HG03060 (cell line): ENCODE data around the gene CLTCL1.

ENCODE experiments used
- ATAC-seq: cut with Tn5 transposase; IDR thresholded peaks from one replicate; pipeline ENCODE4 v1.9.1; 2021; ENCODE audit warnings: low read depth, moderate number of reproducible peaks; ENCODE audit not compliant: unreplicated experiment

CLTCL1 gene

GRCh38 chr22:19199479-19199878 lies 92.0 kb downstream of the CLTCL1 start:
- no peak for ATAC-seq

DNA sequence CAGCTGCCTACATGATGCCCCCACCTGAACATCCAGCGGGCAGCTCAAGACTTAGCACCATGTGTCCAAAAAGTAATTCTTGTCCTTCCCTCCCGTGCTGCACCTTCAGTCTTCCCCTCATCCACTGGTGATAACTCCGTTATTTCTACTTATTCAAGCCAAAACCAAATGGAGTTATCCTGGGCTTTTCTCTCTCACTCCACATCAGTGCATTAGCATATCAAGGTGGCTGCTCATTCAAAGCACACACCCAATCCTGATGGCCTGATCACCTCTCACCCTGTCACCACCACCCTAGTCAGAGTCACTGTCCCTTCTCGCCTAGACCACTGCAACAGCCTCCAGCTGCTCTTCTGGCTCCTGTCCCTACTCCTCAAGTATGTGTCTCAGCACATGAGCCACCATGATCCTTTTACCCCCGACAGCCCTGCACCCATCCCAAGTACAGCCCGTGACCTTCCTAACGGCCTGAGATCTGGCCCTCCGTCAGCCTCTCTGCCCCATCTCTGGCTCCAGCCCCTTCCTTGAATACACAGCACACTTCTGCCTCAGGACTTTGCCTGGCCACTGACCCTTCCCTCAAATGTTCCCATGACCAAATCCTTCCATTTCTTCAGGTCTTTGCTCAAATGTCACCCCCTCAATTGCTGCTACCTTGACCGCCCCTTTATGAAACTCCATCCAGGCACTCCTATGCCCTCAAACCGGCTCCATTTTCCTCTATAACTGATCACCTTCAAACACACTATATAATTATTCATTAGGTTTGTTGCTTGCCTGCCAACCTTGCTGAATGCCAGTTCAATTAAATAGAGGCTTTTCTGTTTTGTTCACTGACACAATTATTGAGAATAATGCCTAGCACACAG lies 93.3 kb downstream of the CLTCL1 start:
- ATAC-seq: no peak

DNA sequence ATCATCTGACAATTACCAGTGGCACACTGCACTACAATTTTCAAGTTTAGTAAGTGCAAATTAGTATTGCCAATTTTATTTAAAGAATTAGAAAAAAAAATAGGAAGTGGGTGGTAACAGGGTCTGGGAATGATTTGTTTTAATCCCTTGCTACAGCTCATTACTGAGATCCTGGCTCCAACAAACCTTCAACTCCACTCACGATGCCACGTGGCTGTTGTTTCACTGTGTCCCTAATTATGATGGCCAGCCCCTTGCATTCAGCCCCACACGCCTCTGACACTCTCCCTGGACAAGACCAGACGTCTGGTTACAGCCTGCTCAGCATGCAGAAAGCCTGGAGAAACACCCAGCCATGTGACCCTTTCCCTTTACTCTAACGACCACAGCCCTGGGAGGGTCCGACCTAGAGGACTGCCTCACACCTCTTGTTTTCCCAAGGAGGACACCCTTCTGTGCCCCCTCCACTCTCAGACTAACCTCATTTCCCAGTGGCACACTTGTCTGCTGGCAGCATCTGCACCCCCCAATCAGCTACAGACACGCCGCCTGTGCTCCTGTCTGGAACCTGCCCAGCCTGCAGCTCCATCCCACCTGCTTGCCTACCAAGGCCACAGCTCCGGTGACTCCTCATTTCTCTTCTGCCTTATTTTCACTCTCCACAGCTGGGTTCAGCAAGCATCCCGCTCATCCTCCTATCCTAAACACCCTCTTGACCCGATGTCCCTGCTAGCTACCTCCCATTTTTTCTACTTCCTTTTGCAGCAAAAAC lies 94.5 kb downstream of the CLTCL1 start:
- no peak for ATAC-seq

DNA sequence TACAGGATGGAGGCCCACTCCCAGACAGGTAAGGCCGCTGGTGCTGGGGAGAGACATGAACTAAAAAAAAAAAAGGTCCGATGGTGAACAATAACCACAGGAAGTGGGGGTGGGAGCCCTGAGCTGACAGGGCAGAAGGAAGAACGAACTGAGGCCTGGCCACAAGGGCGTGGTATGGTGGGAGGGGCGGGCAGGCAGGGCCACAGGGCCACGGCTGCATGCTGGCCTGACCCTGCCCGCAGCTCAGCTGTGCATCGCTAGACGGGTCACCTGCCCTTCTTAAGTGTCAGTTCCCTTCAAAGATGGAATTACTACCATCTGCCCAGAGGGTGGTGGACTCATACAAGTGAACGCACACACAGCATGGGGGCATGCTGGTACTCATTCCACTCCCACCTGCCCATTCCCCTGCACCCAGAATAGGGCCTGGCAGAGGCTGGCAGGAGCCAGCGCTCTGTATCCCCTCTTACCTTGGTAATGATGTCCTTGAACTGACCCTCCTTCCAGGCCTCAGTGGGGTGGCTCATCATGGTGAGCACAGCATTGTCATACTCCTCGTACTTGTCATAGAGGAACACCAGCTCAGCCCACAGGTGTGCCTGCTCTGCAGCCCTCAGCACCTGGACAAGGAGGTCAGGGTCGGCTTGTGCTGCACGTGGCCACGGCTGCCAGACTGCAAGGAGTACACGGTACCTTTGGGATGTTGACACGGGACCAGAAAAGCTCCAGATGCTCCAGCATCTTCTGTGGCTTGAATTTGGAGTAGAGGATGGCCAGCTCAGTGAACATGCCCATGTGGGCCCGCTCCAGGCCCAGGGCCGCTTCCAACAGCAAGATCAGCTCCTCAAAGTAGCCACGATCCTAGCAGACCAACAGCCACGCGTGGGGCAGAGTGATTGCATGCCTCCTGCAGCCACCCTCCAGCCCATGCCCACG lies 95.5 kb downstream of the CLTCL1 start:
- no peak for ATAC-seq

DNA sequence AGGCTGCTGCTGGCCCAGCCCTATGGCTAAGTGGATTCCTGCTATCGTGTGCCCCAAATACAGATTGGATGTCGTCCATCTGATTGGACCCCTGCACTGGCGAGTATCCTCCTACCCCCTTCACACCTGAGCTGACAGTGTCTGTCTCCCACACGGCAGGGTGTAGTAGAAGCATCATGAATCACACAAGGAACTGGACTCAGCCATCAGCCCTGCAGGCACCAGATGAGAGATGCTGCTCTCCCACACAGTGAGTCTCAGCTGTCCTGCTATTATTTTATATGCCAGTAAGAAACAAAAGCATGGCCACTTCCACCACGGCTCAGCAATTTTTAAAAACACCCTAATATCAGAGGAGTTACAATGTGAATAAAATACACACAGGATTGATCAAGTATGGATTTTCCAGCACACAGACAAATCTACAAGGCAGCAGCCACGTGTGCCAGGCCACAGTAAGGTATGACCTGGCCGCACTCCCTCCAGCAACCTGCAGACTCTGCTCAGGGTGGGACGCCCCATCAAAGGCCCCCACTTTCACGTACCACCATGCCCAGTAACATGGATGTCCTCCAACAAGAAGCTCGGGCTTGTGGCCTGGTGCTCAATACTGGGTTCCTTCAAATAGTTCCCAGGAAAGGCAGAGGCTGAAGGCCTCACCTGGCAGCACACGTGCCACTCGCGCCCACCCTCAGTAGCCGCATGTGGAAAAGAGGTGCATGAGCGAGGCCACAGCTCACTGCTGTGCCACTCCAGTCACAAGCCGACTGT lies 96.6 kb downstream of the CLTCL1 start:
- no peak for ATAC-seq

DNA sequence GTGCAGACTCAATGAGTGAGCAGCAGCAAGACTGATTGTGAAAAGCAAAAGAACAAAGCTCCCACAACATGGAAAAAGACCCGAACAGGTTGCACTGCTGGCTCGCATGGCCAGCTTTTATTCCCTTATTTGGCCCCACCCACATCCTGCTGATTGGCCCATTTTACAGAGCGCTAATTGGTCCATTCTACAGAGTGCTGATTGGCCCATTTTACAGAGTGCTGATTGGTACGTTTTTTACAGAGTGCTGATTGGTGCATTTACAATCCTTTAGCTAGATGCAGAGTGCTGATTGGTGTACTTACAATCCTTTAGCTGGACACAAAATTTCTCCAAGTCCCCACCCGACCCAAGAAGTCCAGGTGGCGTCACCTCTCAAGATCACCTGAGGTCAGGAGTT lies 97.6 kb downstream of the CLTCL1 start:
- no peak for ATAC-seq

- ATAC-seq: no peak
Observed at GRCh38 chr22:19187716-19188563, 103.6 kb downstream of the CLTCL1 start.

GRCh38 chr22:19184276-19184997 lies 107.1 kb downstream of the CLTCL1 start:
- ATAC-seq: no peak

DNA sequence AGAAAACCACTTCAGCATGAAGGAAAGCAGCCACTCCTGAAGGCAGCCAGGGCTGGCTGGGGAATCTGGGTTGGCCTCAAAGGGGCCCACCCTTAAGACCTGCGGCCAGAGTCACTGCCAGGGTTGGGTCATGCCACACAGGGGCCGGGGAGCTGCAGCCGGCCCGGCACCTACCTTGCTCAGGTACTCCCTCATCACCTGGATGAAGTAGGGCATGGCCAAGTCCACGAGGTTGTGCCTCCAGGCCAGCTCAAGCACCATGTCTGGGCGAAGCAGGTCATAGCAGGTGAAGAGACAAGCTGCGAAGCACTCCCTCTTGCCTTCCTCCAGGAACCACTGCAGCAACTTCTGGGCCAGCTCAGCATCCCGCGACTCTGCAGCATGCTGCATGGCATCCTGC lies 108.3 kb downstream of the CLTCL1 start:
- ATAC-seq: no peak

GRCh38 chr22:19182472-19183157 lies 108.9 kb downstream of the CLTCL1 start:
- no peak for ATAC-seq

- no peak for ATAC-seq
Observed at GRCh38 chr22:19181786-19182471, 109.6 kb downstream of the CLTCL1 start.

- no peak for ATAC-seq
Observed at GRCh38 chr22:19180740-19181410, 110.6 kb downstream of the CLTCL1 start.

- ATAC-seq: no peak
Observed at GRCh38 chr22:19180234-19180633, 111.3 kb downstream of the CLTCL1 start.

GRCh38 chr22:19179497-19180048 lies 111.9 kb downstream of the CLTCL1 start:
- no peak for ATAC-seq

- ATAC-seq: peak; percentile 28
Observed at GRCh38 chr22:19178657-19179496, 112.6 kb downstream of the CLTCL1 start, which contains the start of gene SLC25A1. Gene SLC25A1 (minus strand): TSS chr22:19178736. CDS start chr22:19178673, 63 bp downstream.
